AG09309 (cell line): ENCODE data around the gene XIRP2.

Experiments
- DNase-seq: peaks from one replicate; pipeline ENCODE4 v3.0.0-alpha.2; 2010; ENCODE audit warnings: low read depth
- H3K4me3 ChIP-seq: 2 replicates; pipeline ENCODE4 v1.5.1; 2011; ENCODE audit warnings: mild to moderate bottlenecking, low read depth, low read length, moderate library complexity; ENCODE audit not compliant: control insufficient read depth
- CTCF ChIP-seq: IDR thresholded peaks from 2 replicates; pipeline ENCODE4 v1.5.1; 2011; ENCODE audit warnings: mild to moderate bottlenecking, low read depth, low read length, inconsistent platforms; ENCODE audit not compliant: insufficient read depth, control insufficient read depth; ENCODE audit errors: missing control alignments

XIRP2 gene, protein sequence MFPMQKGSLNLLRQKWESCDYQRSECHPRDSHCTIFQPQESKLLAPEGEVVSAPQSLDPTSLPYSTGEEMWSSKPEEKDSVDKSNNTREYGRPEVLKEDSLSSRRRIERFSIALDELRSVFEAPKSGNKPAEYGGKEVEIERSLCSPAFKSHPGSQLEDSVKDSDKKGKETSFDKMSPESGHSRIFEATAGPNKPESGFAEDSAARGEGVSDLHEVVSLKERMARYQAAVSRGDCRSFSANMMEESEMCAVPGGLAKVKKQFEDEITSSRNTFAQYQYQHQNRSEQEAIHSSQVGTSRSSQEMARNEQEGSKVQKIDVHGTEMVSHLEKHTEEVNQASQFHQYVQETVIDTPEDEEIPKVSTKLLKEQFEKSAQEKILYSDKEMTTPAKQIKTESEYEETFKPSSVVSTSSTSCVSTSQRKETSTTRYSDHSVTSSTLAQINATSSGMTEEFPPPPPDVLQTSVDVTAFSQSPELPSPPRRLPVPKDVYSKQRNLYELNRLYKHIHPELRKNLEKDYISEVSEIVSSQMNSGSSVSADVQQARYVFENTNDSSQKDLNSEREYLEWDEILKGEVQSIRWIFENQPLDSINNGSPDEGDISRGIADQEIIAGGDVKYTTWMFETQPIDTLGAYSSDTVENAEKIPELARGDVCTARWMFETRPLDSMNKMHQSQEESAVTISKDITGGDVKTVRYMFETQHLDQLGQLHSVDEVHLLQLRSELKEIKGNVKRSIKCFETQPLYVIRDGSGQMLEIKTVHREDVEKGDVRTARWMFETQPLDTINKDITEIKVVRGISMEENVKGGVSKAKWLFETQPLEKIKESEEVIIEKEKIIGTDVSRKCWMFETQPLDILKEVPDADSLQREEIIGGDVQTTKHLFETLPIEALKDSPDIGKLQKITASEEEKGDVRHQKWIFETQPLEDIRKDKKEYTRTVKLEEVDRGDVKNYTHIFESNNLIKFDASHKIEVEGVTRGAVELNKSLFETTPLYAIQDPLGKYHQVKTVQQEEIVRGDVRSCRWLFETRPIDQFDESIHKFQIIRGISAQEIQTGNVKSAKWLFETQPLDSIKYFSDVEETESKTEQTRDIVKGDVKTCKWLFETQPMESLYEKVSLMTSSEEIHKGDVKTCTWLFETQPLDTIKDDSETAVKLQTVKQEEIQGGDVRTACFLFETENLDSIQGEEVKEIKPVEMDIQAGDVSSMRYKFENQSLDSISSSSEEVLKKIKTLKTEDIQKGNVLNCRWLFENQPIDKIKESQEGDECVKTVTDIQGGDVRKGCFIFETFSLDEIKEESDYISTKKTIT (N-terminal part only)

DNA sequence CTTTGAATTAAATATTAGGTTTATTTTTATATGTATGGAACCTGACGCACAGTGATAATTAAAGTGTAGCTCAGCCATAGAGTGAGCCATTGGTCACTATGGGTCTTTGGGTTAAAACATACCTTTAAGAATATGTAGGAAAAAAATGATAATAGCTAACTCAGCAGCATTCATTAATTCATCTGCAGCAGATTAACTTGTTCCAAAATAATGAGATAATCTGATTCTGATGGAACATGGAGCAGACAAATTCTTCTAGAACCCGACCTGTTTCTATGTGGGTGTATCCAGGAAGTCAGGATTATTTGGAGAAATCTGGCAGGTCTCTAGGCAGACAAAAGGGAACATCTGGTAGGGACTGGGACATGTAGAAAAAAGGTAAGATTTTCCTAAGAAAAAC is at the start of gene XIRP2:
XIRP2 (plus strand) TSS at position 301 of the 400 bp plus-strand sequence. CDS start 15,003 bp downstream, outside the sequence.
- no peak for DNase-seq
- TF ChIP-seq CTCF, result no peak
- no peak within 1 kb of the TSS for H3K4me3 ChIP-seq

- no peak for DNase-seq
- TF ChIP-seq CTCF, result no peak
- H3K4me3 ChIP-seq, result no peak overlapping the region
These were observed 47.1 kb upstream of the XIRP2 start for GRCh38 chr2:166841152-166841551.

GRCh38 chr2:166841679-166842078 is 46.6 kb upstream of the XIRP2 start:
- DNase-seq, result no peak
- H3K4me3 ChIP-seq, result no peak overlapping the region
- TF ChIP-seq CTCF, result no peak

DNA sequence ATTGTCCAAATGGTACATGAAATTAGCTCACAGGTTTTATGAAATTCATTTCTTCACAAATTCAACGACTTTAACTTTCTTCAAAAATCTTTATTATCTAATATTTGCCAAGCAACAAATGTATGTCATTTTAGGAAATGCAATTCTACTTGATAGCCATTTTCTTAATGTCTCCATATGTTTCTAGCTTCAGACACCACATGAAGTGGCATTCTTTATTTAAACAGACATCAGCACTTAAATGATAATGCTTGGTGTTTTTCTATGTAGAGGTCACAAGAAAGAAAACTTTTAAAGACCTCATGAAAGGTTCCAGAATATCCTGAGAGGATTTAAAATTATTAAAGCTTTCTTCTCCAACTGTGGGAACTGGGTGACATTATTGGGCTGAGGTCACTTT is 44.2 kb upstream of the XIRP2 start:
- H3K4me3 ChIP-seq, result no peak overlapping the region
- TF ChIP-seq CTCF, result no peak
- no peak for DNase-seq

DNA sequence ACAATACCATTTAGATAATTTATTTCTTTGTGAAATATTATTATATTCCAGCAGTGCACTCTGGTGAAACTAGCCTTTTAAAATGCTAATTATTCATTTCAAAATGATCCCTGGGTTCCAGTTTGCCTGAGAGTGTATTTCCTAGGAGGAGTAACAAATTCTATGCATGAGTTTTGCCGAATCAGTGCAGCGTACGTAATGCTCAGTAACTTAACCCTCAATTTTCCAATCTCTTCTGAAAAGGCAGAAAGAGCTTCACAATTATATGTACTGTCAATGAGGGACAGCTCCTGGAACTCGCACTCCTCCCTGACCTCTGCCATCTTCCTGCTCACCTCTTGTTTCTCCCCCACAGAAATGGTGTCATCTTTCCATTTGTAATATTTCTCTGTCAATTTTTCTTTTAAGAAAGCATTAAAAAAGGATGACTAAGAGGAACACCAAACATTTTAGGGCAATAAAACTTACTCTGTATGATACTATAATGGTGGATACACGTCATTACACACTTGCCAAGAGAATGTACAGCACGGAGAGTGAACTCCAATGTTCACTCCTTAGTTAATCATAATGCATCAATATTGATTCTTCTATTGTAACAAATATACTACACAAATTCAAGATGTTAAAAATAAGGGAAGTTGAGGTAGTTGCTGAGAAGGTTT is 25.7 kb upstream of the XIRP2 start:
- TF ChIP-seq CTCF, result no peak
- no peak overlapping the region for H3K4me3 ChIP-seq
- no peak for DNase-seq
